Natural killer cell (primary cell): ENCODE measurements around the gene KIAA1671. TPM values are rescaled to one million over a fixed set of nuclear protein-coding genes. Genes with fewer than 3 reads are reported as not detected.
A peak's percentile ranks its signal among the peaks of the same experiment; 100 is the strongest.
"Not testable (repeated sequence)": the region's sequence is repeated elsewhere in the genome, so short reads cannot be mapped to it uniquely, and the experiment has no call there.

Experiments used
- ATAC-seq, 3 donors: fragments of 150-1000 bp in 2 of 3; fragments of 200-7000 bp in 1 of 3; cut with Tn5 transposase; 1 replicate in 1 of 3; 2 replicates in 2 of 3; pipeline ENCODE4 v1.10.0; 2021; ENCODE audit warnings: mild to moderate bottlenecking in 2 of 3, moderate library complexity in 2 of 3
- DNase-seq, 2 donors: peaks; one replicate each; pipeline versions ENCODE4 v3.0.0 to v3.0.0-alpha.2; 2013 to 2021; ENCODE audit warnings: mixed read lengths in 1 of 2
- H3K27ac ChIP-seq: one replicate; pipeline ENCODE4 v1.5.1; 2013; ENCODE audit warnings: mild to moderate bottlenecking, low read length
- H3K27me3 ChIP-seq: one replicate; pipeline ENCODE4 v1.6.1; 2013; ENCODE audit warnings: low read length; ENCODE audit not compliant: control insufficient read depth, insufficient read depth
- H3K36me3 ChIP-seq: one replicate; pipeline ENCODE4 v1.6.1; 2013; ENCODE audit warnings: low read length; ENCODE audit not compliant: control insufficient read depth, insufficient read depth
- H3K4me1 ChIP-seq: one replicate; pipeline ENCODE4 v1.6.1; 2013; ENCODE audit warnings: low read length; ENCODE audit not compliant: control insufficient read depth, insufficient read depth
- H3K4me3 ChIP-seq: one replicate; pipeline ENCODE4 v1.5.1; 2013; ENCODE audit warnings: low read length
- H3K9me3 ChIP-seq: one replicate; pipeline ENCODE4 v1.6.1; 2013; ENCODE audit warnings: low read length; ENCODE audit not compliant: control insufficient read depth, insufficient read depth
- H3K27ac Mint-ChIP-seq, 2 donors: one replicate each; pipeline ENCODE4 v1.8.0; 2022; ENCODE audit warnings: mild to moderate bottlenecking in 2 of 2, mixed read lengths in 2 of 2, moderate library complexity in 1 of 2
- H3K27me3 Mint-ChIP-seq, 2 donors: one replicate each; pipeline ENCODE4 v1.8.0; 2022; ENCODE audit warnings: low read depth in 2 of 2, mixed read lengths in 2 of 2
- H3K36me3 Mint-ChIP-seq: one replicate; pipeline ENCODE4 v1.8.0; 2022; ENCODE audit warnings: mixed read lengths
- H3K4me1 Mint-ChIP-seq, 2 donors: one replicate each; pipeline ENCODE4 v1.8.0; 2022; ENCODE audit warnings: mixed read lengths in 2 of 2
- H3K4me3 Mint-ChIP-seq: one replicate; pipeline ENCODE4 v1.8.0; 2022; ENCODE audit warnings: mild to moderate bottlenecking, moderate library complexity, mixed read lengths
- H3K9me3 Mint-ChIP-seq, 2 donors: one replicate each; pipeline ENCODE4 v1.8.0; 2022; ENCODE audit warnings: mixed read lengths in 2 of 2
- CTCF ChIP-seq: fragments of 200-600 bp; IDR thresholded peaks from one replicate; pipeline ENCODE4 v1.8.0; 2022; ENCODE audit warnings: antibody characterized with exemption
- WGBS: methylation state at CpG from one replicate; pipeline ENCODE4 v1.1.7; 2013; ENCODE audit warnings: missing lambda C conversion rate; ENCODE audit not compliant: insufficient coverage; 5-methylcytosine and 5-hydroxymethylcytosine counted together
- intact Hi-C: fragments of 100-400 bp; cut with micrococcal nuclease; formaldehyde crosslinking; loops from one replicate; pipeline ENCODE4 v1.14.2; 2022
- total RNA-seq, 4 donors: library from RNA; stranded (reverse); fragments of 120-200 nt in 1 of 4; gene quantifications; one replicate each; pipeline versions ENCODE4 v1.2.3 to v1.2.4, GENCODE V29; 2013 to 2022

Gene KIAA1671
- 10 to 100 TPM in 1 of 3 donors, 1 to 10 TPM in 2; 3.6 to 24.0 (median 7.3) TPM for total RNA-seq
- total RNA-seq (2013), result 1.1 TPM

- Histone ChIP-seq H3K27me3 (peaks cover 16% of the 10 kb centered on the region), H3K4me3 (peak within 1 kb of the TSS; percentile 53), H3K27ac (no peak within 1 kb of the TSS), H3K4me1 (peaks cover 29% of the 10 kb centered on the region), H3K9me3 (no peaks in the 10 kb centered on the region), H3K36me3 (no peaks in the 10 kb centered on the region)
- H3K4me3 Mint-ChIP-seq, result peak within 1 kb of the TSS; percentile 77
- peak; percentile 91 to 92 (median 91) for ATAC-seq
- H3K36me3 Mint-ChIP-seq, result no peaks in the 10 kb centered on the region
- TF ChIP-seq CTCF, result peak; percentile 98
- DNase-seq, result peak; percentile 86 to 91
- peak within 1 kb of the TSS in 1 of 2 donors; percentile 89 for H3K27ac Mint-ChIP-seq
- no peaks in the 10 kb centered on the region for H3K9me3 Mint-ChIP-seq
- H3K27me3 Mint-ChIP-seq, result peaks cover 52 to 72% of the 10 kb centered on the region in 2 donors
- 2% methylated on average over 71 of the region's 71 CpGs for WGBS
- intact Hi-C loops, result loop anchor here (1.0 kb wide), 1 partner anchor 96 kb away; no protein-coding TSS in a partner anchor
- peaks cover 12 to 30% of the 10 kb centered on the region in 2 donors for H3K4me1 Mint-ChIP-seq
These were observed at the start of gene KIAA1671 for GRCh38 chr22:24951942-24952836. KIAA1671 (plus strand) TSS chr22:24952716; CDS start chr22:25028000, 75,284 bp downstream.

GRCh38 chr22:24905909-24906308 lies 46.6 kb upstream of the KIAA1671 start:
- ATAC-seq, result no peak
- H3K36me3 Mint-ChIP-seq, result peaks cover 31% of the 10 kb centered on the region
- no peaks in the 10 kb centered on the region for H3K27me3 Mint-ChIP-seq
- intact Hi-C loops, result no loop called here
- H3K27ac Mint-ChIP-seq, result no peak overlapping the region
- H3K4me3 Mint-ChIP-seq, result no peak overlapping the region
- peaks cover 8 to 11% of the 10 kb centered on the region in 2 donors for H3K9me3 Mint-ChIP-seq
- no peak for TF ChIP-seq CTCF
- H3K27me3 ChIP-seq, result no peaks in the 10 kb centered on the region
- H3K9me3 ChIP-seq, result peaks cover 12% of the 10 kb centered on the region
- no peak for DNase-seq
- H3K4me1 Mint-ChIP-seq, result no peaks in the 10 kb centered on the region
- no peak overlapping the region for H3K27ac ChIP-seq
- H3K4me1 ChIP-seq, result no peaks in the 10 kb centered on the region
- H3K36me3 ChIP-seq, result peaks cover 16% of the 10 kb centered on the region
- 100% methylated on average over 1 of the region's 1 CpG for WGBS
- no peak overlapping the region for H3K4me3 ChIP-seq

GRCh38 chr22:24907101-24907500 lies 45.4 kb upstream of the KIAA1671 start:
- intact Hi-C loops, H3K27me3 Mint-ChIP-seq, H3K27ac ChIP-seq, H3K4me1 ChIP-seq, ATAC-seq, H3K4me3 ChIP-seq, H3K27me3 ChIP-seq, DNase-seq, H3K4me1 Mint-ChIP-seq, H3K27ac Mint-ChIP-seq, H3K4me3 Mint-ChIP-seq: not testable (repeated sequence)
- Histone ChIP-seq H3K36me3 (peaks cover 16% of the 10 kb centered on the region), H3K9me3 (peaks cover 12% of the 10 kb centered on the region)
- Mint-ChIP-seq H3K36me3 (peaks cover 30% of the 10 kb centered on the region), H3K9me3 (peaks cover 8 to 11% of the 10 kb centered on the region in 2 donors)
- no CpG with 5 or more reads among the region's 3 CpGs for WGBS

GRCh38 chr22:24920029-24920428 lies 32.5 kb upstream of the KIAA1671 start:
- ATAC-seq, result no peak
- 81% methylated on average over 4 of the region's 4 CpGs for WGBS

More at GRCh38 chr22:24920029-24920428, 32.5 kb upstream of the KIAA1671 start:
- no peaks in the 10 kb centered on the region for H3K9me3 Mint-ChIP-seq
- Histone ChIP-seq H3K27me3 (no peaks in the 10 kb centered on the region), H3K27ac (no peak overlapping the region), H3K4me1 (no peaks in the 10 kb centered on the region), H3K4me3 (no peak overlapping the region), H3K36me3 (peaks cover 18% of the 10 kb centered on the region), H3K9me3 (no peaks in the 10 kb centered on the region)
- no peaks in the 10 kb centered on the region for H3K4me1 Mint-ChIP-seq
- no peak for DNase-seq
- intact Hi-C loops, result no loop called here
- H3K27ac Mint-ChIP-seq, result no peak overlapping the region
- H3K36me3 Mint-ChIP-seq, result no peaks in the 10 kb centered on the region
- H3K27me3 Mint-ChIP-seq, result no peaks in the 10 kb centered on the region
- no peak for TF ChIP-seq CTCF
- H3K4me3 Mint-ChIP-seq, result no peak overlapping the region
